ENCODE measurements around the gene IFITM10.
"Not testable (repeated sequence)": the region's sequence is repeated elsewhere in the genome, so short reads cannot be mapped to it uniquely, and the experiment has no call there.

Gene IFITM10

GRCh38 chr11:1691878-1692707 is 58.3 kb downstream of the IFITM10 start:
- no peak for DNase-seq (ENCODE audit: low read depth in 2 of 2)

GRCh38 chr11:1691026-1691877 is 59.1 kb downstream of the IFITM10 start:
- DNase-seq (ENCODE audit: low read depth in 2 of 2), result no peak

GRCh38 chr11:1690167-1691025 is 60.0 kb downstream of the IFITM10 start:
- DNase-seq (ENCODE audit: low read depth in 2 of 2), result no peak

GRCh38 chr11:1689250-1690166 is 60.9 kb downstream of the IFITM10 start:
- not testable (repeated sequence) for DNase-seq (ENCODE audit: low read depth in 2 of 2)

DNA sequence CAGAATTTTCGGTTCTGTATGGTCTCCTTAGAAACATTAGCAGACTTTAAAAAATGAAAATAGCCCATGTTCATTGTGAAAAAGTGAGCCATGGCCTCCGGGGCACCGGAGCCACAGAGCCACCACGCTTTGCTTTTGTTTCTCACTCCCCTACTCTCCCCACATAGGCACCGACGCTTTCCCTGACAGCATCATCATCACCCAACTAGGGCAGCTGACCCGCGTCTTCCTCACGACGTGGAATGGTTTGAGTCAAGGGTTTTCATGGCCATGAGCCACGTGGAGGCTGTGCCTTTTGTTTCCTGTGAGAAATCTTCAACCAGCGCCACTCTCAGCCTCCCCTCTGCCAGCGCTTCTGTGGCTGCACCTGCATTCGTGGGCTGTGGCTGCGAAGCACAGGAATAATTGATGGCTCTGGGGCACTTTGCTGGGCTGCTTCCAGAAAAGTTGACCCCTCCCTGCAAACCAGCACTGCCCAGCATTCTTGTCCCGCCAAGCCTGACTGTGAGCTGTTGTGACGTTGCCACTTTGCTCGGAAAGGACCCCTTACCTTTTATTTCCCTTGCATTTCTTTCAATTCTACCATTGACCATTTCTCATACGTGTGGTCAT is 62.0 kb downstream of the IFITM10 start:
- DNase-seq (ENCODE audit: low read depth in 2 of 2), result not testable (repeated sequence)

GRCh38 chr11:1686220-1686619 is 64.2 kb downstream of the IFITM10 start:
- DNase-seq (ENCODE audit: low read depth in 2 of 2), result not testable (repeated sequence)

GRCh38 chr11:1684886-1685874 is 65.2 kb downstream of the IFITM10 start:
- not testable (repeated sequence) for DNase-seq (ENCODE audit: low read depth in 2 of 2)

DNA sequence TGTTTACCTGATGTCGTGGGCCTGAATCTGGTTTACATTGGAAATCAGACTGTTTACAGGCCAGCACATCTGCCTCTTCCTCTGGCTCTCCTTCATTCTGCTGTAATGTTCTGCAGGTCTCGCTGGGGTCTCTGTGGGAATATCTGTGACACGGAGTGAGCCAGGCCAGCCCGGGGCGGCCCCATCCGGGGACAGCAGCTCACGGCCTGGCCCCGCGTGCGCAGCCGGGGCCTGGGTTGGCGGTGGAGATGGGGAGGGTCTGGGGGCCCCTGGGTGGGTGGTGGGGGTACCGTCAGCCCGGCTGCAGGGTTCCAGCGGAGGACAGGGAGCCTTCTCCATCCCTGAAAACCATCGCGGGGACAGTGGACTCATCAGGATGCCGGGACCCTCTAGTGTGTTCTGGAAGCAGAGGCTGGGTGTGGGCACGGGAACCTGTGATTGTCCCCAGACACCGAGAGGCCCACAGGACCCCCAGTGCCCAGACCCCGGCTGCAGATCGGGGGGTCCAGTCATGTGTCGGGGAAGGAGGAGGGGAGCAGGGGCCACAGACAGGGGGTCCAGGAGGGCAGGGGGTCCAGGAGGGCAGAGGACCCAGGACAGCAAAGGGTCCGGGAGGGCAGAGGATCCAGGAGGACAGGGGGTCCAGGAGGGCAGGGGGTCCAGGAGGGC is 66.4 kb downstream of the IFITM10 start:
- DNase-seq (ENCODE audit: low read depth in 2 of 2), result not testable (repeated sequence)

DNA sequence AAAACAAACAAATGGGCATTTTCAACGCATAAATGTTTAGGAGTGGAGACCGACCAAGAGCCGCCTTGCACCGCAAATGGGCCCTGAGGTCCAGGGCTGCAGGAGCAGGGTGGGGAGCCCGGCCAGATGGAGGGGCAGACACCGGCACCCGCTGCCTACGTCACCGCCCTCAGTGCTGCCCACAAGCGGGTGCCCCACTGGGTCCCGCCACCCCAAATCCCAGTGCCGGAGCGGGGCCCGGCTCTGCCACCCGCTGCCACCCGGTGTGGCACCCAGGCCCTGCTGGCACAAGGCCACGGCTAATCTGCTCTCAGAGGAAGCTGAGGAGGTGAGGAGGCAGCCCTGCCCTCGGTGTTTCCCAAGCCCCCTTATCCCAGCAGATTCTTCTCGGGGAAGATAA is 67.2 kb downstream of the IFITM10 start:
- DNase-seq (ENCODE audit: low read depth in 2 of 2), result not testable (repeated sequence)

Measured in stimulated activated CD8-positive, alpha-beta memory T cell treated with anti-CD3 and anti-CD28 coated beads, Interleukin-2, amount 100 ng/mL, for 1 hour (primary cell).